Adipose tissue (tissue), 3 donors: Measurements from ENCODE around the gene MCM9. TPM values are rescaled to one million over a fixed set of nuclear protein-coding genes. Genes with fewer than 3 reads are reported as not detected.
"Not testable (repeated sequence)": the region's sequence is repeated elsewhere in the genome, so short reads cannot be mapped to it uniquely, and the experiment has no call there.

ENCODE experiments used
- H3K27ac ChIP-seq: one replicate; pipeline ENCODE4 v1.5.1; 2013; ENCODE audit warnings: low read depth, low read length
- WGBS, 3 donors: extraction: QIAGEN DNeasy Blood & Tissue Kit; methylation state at CpG; one replicate each; pipeline ENCODE4 v1.1.7; 2013; 5-methylcytosine and 5-hydroxymethylcytosine counted together
- polyA plus RNA-seq, 3 donors: library from polyadenylated mRNA; stranded (reverse); fragments of 200-250 nt; gene quantifications; one replicate each; pipeline ENCODE4 v1.2.3, GENCODE V29; 2013
- donor health status: healthy with polysubstance abuse.
- donor health status: Bipolar disorder and iron deficiency.
- donor health status: healthy.

MCM9 gene
- polyA plus RNA-seq, 3 donors = 2.0 to 5.1 (median 3.5) TPM

DNA sequence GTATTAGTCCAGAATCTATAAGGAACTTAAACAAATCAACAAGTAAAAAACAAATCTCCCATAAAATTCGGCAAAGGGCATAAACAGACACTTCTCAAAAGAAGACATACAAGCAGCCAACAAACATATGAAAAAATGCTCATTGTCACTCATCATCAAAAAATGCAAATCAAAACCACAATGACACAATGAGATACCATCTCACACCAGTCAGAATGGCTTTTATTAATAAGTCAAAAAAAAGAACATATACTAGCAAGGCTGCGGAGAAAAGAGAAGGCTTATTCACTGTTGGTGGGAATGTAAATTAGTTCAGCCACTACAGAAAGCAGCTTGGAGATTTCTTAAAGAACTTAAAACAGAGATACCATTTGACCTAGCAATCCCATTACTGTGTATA, 169.6 kb downstream of the MCM9 start:
- H3K27ac ChIP-seq = not testable (repeated sequence)
- 87 to 97% (median 96%) methylated on average over 2 of the region's 2 CpGs for WGBS, 3 donors

DNA sequence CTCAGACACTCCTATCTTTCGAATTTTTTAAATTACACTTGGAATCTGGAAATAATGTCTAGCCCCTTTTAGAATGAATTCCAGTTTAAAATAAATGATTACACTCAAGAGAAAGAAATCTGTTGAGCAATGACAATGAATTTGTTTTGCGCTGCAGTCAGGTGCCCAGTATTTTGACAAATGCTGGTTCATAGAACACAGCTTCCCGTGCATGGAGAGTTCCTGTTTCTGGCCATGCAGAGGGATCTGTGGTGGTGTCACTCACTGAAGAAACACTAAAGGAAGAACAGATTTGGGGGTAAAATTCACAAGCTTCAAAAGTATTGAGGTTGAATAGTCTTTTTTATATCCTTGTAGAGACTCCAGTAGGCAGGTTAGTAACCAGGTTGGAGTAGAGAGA, 170.2 kb downstream of the MCM9 start:
- H3K27ac ChIP-seq = no peak overlapping the region
- 36 to 54% (median 37%) methylated on average over 3 of the region's 3 CpGs for WGBS, 3 donors

Other genes with a start within 250 kb of the MCM9 start
- 1 to 10 TPM; 5.8 to 8.9 (median 6.4) TPM for gene ASF1A, start 41.0 kb downstream of the MCM9 start, polyA plus RNA-seq
- 1 to 10 TPM; 1.1 to 9.4 (median 1.7) TPM for gene FAM184A, start 143.5 kb upstream of the MCM9 start, polyA plus RNA-seq